Fibroblast of mammary gland (primary cell): ENCODE measurements around the gene SDS.

ENCODE experiments used
- DNase-seq: peaks from one replicate; pipeline ENCODE4 v3.0.0-alpha.2; 2010; ENCODE audit warnings: low read depth
- H3K4me3 ChIP-seq: 2 replicates; pipeline ENCODE4 v1.5.1; 2011; ENCODE audit warnings: low read depth, mild to moderate bottlenecking, low read length, moderate library complexity; ENCODE audit not compliant: control insufficient read depth
- TF ChIP-seq, protein P1 (sequence below): conservative IDR thresholded peaks from 2 replicates; pipeline ENCODE4 v1.5.1; 2011; ENCODE audit warnings: low read depth, low read length, inconsistent platforms; ENCODE audit not compliant: control insufficient read depth, insufficient read depth

SDS gene

DNA sequence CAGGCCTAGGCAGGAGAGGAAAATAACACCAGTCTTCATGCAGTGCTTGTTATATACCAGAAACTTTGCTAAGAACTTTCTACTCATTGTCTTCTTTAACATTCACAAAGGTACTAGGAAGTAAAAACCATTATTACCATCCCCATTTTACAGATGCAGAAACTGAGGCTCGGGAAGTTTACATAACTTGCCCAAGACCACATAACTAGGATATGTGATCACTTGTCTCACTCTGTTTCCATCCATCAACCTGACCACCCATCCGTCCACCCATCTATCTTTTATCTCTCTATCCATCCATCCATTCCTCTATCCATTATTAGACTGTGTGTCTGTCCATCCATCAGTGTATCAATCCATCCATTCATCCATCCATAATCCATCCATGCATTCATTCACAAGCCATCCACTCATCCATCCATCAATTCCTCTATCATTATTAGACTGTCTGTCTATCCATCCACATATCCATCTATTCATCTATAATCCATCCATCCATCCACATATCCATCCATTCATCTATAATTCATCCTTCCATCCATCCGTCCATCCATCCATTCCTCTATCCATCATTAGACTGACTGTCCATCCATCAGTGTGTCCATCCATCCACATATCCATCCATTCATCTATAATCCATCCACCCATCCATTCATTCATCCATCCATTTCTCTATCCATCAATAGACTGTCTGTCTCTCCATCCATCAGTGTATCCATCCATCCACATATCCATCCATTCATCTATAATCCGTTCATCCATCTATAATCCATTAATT lies 35.0 kb upstream of the SDS start:
- no peak overlapping the region for H3K4me3 ChIP-seq
- DNase-seq, result no peak
- TF ChIP-seq, protein P1, sequence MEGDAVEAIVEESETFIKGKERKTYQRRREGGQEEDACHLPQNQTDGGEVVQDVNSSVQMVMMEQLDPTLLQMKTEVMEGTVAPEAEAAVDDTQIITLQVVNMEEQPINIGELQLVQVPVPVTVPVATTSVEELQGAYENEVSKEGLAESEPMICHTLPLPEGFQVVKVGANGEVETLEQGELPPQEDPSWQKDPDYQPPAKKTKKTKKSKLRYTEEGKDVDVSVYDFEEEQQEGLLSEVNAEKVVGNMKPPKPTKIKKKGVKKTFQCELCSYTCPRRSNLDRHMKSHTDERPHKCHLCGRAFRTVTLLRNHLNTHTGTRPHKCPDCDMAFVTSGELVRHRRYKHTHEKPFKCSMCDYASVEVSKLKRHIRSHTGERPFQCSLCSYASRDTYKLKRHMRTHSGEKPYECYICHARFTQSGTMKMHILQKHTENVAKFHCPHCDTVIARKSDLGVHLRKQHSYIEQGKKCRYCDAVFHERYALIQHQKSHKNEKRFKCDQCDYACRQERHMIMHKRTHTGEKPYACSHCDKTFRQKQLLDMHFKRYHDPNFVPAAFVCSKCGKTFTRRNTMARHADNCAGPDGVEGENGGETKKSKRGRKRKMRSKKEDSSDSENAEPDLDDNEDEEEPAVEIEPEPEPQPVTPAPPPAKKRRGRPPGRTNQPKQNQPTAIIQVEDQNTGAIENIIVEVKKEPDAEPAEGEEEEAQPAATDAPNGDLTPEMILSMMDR, result no peak

DNA sequence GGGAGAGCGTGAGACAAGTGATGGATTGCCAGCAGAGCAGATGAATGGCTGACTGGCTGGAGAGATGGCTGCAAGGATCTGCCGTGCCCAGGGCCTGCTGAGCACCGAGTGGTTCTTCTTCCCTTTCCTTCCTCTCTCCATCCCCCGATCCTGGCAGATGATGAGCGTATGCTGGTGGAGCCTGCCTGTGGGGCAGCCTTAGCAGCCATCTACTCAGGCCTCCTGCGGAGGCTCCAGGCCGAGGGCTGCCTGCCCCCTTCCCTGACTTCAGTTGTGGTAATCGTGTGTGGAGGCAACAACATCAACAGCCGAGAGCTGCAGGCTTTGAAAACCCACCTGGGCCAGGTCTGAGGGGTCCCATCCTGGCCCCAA lies 34.0 kb upstream of the SDS start:
- TF ChIP-seq, protein P1, result no peak

DNA sequence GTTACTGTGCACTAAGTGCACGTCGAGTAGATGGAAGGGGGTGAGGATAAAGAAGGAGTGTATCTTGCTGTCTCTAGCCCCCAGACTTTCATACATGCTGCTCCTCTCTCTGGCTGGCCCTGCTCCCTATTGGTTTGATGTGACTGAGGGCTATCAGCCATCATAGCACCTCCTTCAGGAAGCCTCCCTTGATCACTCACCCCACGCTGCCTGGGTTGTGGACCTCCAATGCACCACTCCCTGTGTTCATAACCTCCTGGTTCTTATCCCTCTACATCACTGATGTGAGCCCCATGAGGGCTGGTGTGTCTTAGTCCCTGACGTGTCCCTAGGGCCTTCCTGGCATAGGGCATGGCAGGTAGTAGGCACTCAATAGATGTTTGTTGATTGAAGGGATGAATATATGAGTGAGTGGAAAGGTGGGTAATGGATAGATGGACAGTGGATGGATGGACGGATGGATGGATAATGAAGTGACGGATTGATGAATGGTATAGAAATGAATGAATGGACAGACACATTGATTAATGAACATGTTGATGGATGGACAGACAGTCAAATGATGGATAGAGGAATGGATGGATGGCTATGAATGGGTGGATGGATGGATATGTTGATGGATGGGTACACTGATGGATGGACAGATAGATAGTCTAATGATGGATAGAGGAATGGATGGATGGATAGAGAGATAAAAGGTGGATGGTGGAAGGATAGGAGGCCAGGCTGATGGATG lies 33.5 kb upstream of the SDS start:
- TF ChIP-seq, protein P1, result no peak
- no peak overlapping the region for H3K4me3 ChIP-seq
- no peak for DNase-seq

More for the DNA sequence above, 34.0 kb upstream of the SDS start:
- no peak overlapping the region for H3K4me3 ChIP-seq
- DNase-seq, result no peak

DNA sequence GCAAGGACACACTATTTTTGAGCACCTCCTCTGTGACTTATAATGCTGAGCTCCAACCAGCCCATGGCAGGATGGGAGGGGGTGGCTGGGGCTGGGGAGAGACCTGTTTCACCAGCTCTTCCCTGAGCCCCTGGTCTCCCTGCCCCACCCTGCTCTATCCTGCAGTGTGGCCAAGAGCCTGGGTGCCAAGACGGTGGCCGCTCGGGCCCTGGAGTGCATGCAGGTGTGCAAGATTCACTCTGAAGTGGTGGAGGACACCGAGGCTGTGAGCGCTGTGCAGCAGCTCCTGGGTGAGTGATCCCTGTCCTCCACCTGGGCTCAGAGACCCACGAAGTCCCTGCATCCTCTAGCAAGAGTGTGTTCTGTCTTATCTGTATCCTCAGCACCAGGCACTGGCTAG lies 32.9 kb upstream of the SDS start:
- TF ChIP-seq, protein P1, result no peak
- DNase-seq, result no peak
- H3K4me3 ChIP-seq, result no peak overlapping the region

DNA sequence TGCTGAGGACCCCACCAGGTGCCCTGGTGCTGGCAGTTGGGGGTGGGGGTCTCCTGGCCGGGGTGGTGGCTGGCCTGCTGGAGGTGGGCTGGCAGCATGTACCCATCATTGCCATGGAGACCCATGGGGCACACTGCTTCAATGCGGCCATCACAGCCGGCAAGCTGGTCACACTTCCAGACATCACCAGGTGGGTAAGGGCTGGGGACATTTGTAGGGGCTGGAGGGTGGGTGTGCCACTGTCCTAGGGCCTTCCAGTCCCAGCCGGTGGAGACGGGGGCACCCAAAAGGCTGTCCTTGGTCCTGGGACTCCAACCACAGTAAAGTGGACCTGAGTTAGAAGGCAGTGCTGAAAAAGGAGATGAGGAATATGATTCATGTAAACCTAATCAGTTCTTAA lies 31.7 kb upstream of the SDS start:
- TF ChIP-seq, protein P1, result no peak
- no peak for DNase-seq
- no peak overlapping the region for H3K4me3 ChIP-seq

DNA sequence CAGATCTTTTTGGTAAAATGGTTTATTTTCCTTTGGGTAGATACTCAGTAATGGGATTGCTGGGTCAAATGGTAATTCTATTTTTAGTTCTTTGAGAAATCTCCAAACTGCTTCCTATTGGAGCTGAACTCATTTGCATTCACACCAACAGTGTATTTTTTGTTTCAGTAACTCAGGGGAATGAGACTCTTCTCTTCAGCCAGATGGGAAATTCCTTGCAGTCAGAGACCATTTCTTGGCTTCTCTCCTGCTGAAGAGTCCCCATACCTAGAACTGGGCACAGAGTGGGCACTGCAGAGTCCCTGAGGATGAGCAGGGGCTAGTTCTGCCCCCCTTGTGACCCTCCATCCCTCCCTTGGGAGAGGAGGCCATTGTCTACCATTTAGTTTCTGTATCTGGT lies 29.3 kb upstream of the SDS start:
- DNase-seq, result no peak
- TF ChIP-seq, protein P1, result no peak

More for the DNA sequence above, 29.3 kb upstream of the SDS start:
- no peak overlapping the region for H3K4me3 ChIP-seq
